Measurements from ENCODE around the gene CLEC19A.

DNA sequence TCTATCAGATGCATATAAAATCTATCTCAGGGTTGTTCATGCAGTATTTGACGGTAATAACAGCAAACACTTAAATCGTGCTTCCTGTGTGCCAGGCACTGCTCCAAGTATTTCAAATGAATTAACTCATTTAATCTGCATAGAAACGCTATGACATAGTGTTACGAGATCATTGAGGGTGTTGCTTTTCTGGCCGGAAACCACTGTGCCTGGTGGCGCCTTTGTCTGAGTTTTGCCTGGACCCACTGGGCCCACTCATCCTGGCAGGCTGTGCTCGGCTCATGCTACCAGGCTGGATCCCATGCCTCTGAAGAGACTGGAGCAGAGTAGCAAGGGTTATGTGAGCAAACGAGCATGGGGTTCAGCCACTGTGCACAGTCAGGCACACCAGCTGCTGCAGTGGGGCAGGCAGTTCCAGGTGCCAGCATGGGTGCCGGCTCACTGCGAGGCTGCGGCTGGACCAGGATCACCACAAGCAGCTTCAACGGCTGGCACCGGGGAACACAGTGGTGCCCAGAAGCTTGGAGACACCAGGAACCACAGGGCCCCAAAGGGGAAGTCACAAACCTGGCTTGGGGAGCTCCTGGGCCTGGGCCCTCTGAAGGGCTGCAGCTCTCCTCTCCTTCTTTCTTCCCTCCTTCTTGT, 45.9 kb upstream of the CLEC19A start:
- TF ChIP-seq SNAI2 (CRISPR knock-in tag; IDR thresholded peaks at IDR 0.05) (no peak), RARB (CRISPR knock-in tag; IDR thresholded peaks at IDR 0.05) (no peak)

All from SK-N-SH treated with all-trans-retinoic acid at 6 μM for 48 hours (cell line).